HFF-Myc (cell line): Measurements from ENCODE around the gene TRABD2B.

Experiments
- DNase-seq: peaks from one replicate; pipeline ENCODE4 v3.0.0-alpha.2; 2011; ENCODE audit warnings: low read depth; ENCODE audit errors: extremely low read depth
- H3K4me3 ChIP-seq: replicated peaks from 2 replicates; pipeline ENCODE4 v1.5.1; 2011; ENCODE audit warnings: low read depth, mild to moderate bottlenecking, control low read depth, low read length
- TF ChIP-seq, protein P1 (sequence below): IDR thresholded peaks from 2 replicates; pipeline ENCODE4 v1.5.1; 2012; ENCODE audit warnings: mild to moderate bottlenecking, low read depth, low read length, control low read depth; ENCODE audit errors: missing control alignments

The TRABD2B gene

DNA sequence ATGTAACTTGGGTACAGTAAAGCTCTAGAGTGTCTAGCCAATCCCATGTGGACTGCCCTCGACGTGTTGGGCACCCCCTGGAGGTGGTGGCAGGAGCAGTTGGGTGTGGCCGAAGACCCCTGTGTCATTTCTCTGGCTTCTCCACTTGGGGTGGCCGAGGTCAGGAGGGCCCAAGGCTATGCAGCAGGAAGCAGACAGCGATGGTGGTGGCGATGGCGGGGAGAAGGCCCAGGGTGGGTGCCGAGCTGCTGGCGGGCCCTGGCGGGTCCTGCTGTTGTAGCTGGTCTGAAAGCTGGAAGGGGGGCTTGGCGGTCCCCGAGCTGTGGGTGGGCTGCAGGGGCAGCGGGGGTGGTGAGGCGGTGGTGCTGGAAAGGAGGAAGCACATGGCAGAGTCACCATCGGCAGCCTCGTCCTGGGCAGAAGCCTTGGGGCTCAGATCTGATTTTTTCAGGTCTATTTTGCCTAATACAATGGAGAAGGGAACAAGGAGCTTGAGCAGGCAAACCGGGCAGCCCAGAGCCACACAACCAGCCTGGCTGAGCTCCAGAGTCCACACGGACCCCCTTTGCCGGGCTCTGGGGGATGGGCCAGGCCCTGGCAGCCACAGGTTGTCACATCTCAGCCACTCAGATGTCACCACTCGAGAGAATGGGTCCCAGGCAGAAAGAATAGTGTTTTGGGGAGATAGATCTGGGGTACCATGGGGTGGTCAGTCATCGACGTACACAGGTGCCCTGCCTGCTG lies 231.3 kb downstream of the TRABD2B start:
- DNase-seq = no peak
- TF ChIP-seq, protein P1, sequence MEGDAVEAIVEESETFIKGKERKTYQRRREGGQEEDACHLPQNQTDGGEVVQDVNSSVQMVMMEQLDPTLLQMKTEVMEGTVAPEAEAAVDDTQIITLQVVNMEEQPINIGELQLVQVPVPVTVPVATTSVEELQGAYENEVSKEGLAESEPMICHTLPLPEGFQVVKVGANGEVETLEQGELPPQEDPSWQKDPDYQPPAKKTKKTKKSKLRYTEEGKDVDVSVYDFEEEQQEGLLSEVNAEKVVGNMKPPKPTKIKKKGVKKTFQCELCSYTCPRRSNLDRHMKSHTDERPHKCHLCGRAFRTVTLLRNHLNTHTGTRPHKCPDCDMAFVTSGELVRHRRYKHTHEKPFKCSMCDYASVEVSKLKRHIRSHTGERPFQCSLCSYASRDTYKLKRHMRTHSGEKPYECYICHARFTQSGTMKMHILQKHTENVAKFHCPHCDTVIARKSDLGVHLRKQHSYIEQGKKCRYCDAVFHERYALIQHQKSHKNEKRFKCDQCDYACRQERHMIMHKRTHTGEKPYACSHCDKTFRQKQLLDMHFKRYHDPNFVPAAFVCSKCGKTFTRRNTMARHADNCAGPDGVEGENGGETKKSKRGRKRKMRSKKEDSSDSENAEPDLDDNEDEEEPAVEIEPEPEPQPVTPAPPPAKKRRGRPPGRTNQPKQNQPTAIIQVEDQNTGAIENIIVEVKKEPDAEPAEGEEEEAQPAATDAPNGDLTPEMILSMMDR = no peak
- H3K4me3 ChIP-seq = no peak overlapping the region

DNA sequence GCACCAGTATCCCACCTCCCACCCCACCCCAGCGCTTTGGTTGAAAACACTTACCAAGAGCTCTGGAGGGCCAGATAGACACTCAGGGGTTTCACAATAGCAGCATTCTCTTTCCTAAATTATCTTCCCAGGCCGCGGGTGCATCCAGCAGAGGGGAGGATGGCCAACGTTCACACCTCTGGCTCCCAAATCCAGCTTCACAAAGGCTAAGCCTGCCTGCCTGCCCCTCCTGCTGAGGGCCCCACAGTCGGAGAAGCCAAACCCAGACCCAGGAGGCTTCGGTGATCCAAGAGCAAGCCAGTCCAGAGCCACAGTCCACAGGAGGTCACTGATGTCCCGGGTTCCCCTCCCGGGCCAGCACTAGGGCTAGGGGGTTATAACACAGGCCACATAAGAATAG lies 231.9 kb downstream of the TRABD2B start:
- no peak overlapping the region for H3K4me3 ChIP-seq
- DNase-seq = no peak
- TF ChIP-seq, protein P1 = no peak

DNA sequence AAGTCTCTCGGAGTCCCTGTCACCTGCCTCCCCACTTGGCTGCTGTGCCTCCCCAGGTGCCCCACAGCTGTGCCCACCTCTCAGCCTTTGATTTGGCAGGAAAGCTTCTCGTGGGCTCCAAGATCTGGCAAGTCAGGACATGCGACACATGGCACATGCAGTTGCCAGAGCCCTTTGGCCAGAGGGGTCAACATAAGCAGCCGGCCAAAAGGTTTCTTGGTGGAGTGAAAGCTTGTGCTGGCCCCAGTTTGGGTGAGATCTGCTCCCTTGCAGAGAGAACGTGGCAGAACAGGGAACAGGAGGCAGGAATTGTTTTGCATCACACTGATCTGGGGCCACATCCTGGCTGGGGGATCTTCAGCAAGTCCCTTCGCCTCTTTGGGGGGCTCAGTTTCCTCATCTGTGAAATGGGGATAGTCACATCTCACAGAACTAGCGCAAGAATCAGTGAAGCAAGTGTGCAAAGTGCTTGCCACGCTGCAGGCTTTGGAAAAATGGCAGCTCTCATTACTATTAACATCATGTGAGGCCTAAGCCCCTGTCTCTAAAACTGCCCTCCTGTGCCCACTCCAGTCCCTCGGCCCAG lies 232.6 kb downstream of the TRABD2B start:
- no peak overlapping the region for H3K4me3 ChIP-seq
- TF ChIP-seq, protein P1 = no peak
- DNase-seq = no peak

DNA sequence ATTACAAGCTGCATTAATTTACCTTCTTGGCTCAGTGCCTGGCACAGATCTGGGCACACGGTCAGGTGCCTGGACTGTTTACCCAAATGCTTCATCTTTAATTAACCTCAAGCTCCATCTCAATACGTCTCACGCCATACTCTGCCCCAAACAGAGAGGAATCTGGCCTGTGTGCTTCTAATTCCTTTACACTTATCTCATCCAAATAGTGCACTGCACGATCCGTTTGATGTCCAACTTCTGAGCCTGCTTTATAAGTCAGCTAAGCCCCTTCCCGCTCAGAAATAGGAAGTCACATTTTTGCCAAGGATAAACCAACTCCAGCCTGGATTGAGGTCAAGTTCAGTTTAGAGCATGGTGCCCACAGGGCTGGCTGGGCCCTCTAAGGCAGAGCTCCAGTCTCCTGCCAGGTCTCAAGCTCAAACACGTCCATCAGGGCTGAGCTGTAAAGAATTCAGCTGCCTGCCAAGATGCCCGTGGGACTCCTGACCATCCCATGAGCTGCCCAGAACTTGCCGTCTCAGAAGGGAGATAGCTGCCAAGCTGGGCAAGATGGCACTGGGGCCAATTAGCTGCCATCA lies 233.5 kb downstream of the TRABD2B start:
- TF ChIP-seq, protein P1 = no peak
- H3K4me3 ChIP-seq = no peak overlapping the region
- DNase-seq = no peak

DNA sequence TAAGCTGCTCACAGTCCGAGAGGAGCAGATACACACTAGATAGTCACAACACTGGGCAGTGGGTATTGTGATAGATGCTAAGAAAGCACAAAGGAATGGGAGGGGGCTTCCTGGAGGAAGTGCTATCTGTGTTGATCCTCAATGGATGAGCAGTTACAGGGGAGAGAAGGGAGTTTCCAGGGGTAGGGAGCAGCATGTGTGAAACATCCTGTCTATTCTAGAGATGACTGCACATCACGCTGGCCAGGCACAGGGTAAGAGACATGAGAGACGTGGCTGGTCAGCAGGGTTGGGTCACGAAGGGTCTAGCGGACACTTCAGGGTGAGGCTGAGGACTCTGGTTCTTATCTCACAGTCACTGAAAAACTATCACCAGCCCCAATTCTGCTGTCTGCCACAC lies 235.2 kb downstream of the TRABD2B start:
- TF ChIP-seq, protein P1 = no peak
- DNase-seq = no peak
- no peak overlapping the region for H3K4me3 ChIP-seq

DNA sequence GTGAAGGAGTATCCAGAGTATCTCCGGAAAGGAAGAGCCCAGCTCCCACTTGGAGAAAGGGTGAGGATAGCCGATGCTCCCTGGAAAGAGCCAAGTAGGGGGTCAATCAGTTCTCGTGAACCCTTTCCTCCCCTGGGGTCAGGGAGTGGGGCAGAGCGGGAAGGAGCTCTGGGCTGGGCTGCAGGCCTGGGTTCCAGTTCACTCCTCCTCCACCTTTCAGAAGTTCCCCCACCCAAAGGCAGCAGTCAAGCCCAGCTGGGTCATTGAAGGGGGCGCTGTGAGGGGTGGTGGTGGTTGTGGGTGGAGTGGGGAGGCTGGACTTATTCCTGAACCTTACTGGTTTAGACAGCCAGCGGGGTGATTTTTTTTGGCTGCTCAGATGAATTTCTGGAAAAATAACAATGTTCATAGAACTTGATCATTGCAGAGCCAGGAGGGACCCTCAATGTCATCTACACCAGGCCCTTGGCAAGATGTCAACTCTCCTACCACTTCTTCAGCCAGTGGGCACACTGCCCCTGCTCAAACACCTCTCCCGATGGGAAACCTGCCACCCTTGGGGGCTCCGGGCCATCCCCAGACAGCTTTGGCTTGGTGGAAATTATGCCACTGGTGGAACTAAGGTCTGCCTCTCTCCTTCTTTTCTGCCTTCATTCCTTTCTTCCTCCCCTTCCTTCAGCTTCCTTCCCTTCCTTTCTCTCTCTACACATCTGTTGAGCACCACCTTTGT lies 235.8 kb downstream of the TRABD2B start:
- no peak for DNase-seq
- TF ChIP-seq, protein P1 = no peak
- H3K4me3 ChIP-seq = no peak overlapping the region
